DOHH2 (cell line): ENCODE data around the gene GARNL3.

Source experiments
- CTCF ChIP-seq: fragments of 200-600 bp; sonication (generic); IDR thresholded peaks from one replicate; pipeline ENCODE4 v1.5.1; 2014; ENCODE audit warnings: antibody characterized with exemption, mild to moderate bottlenecking, low read depth, low read length; ENCODE audit not compliant: poor library complexity, severe bottlenecking
- EZH2phosphoT487 ChIP-seq: fragments of 200-600 bp; sonication (generic); IDR thresholded peaks from 2 replicates; pipeline ENCODE4 v1.6.1; 2017; ENCODE audit warnings: borderline replicate concordance, mild to moderate bottlenecking, antibody characterized with exemption, low read length, moderate library complexity, mixed read lengths

GRCh38 chr9:127380479-127380878, 115.9 kb downstream of the GARNL3 start:
- no peak for TF ChIP-seq CTCF
- no peak for TF ChIP-seq EZH2phosphoT487
